Measurements from ENCODE around the gene TIMM23. TPM values are rescaled to one million over a fixed set of nuclear protein-coding genes. Genes with fewer than 3 reads are reported as not detected.
A peak's percentile ranks its signal among the peaks of the same experiment; 100 is the strongest.

TIMM23 gene
- polyA plus RNA-seq, 2 of the 4 experiments (the other 2 are of a cell fraction) = 134 to 202 TPM

- ChIA-PET CTCF (no interaction called here), POLR2A (no interaction called here)
- FAIRE-seq = no peak
- no peaks in the 10 kb centered on the region for H3K9me3 ChIP-seq
- no peak overlapping the region for H3K27ac ChIP-seq
- WGBS (ENCODE audit: missing lambda C conversion rate) = 28% methylated on average over 4 of the region's 4 CpGs
- no peaks in the 10 kb centered on the region for H3K4me1 ChIP-seq
- DNase-seq (ENCODE audit: low read depth in 1 of 2, low spot score in 1 of 2) = no peak
- no peak overlapping the region for H3K4me2 ChIP-seq
- TF ChIP-seq FOSL2 (IDR thresholded peaks at IDR 0.05) (no peak), FOSL2 (CRISPR knock-in tag; IDR thresholded peaks at IDR 0.05) (no peak), HOXB5 (CRISPR knock-in tag; IDR thresholded peaks at IDR 0.05) (no peak), HEYL (CRISPR knock-in tag; IDR thresholded peaks at IDR 0.05) (no peak), ZFP36 (IDR thresholded peaks at IDR 0.05; ENCODE audit: borderline replicate concordance, partially characterized antibody) (no peak), RARB (CRISPR knock-in tag; IDR thresholded peaks at IDR 0.05) (no peak)
- no peak overlapping the region for H3K4me3 ChIP-seq
- no peak for ATAC-seq
Observed at GRCh38 chr10:46042527-46042926, 70.2 kb downstream of the TIMM23 start.

DNA sequence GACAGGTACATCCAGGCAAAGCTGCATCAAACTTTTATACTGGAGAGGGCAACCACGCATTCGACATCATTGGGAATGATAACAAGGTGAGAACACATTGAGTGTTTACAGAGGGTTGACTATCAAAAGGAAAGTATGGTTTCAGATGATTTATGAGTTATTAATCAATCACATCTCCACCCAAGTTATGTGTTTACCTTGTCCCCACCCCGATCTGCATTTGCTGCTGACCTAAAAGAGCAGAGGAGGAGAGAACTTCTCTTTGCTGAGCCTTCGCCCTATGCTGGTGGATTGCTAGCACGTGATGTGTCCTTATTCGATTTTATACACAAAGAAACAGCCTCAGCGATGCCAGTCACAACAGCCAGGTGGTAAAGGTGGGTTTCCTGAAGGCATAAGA, 74.0 kb downstream of the TIMM23 start, which contains the start of gene MSMB:
MSMB (minus strand) TSS at position 9 of the 400 bp plus-strand sequence. CDS start 32 bp downstream, outside the sequence.
- 48% methylated on average over 7 of the region's 7 CpGs for WGBS (ENCODE audit: missing lambda C conversion rate)
- ChIA-PET POLR2A (no interaction called here), CTCF (no interaction called here)
- ATAC-seq (no peak), DNase-seq (ENCODE audit: low read depth in 1 of 2, low spot score in 1 of 2) (no peak), FAIRE-seq (no peak)
- TF ChIP-seq GATA3 (IDR thresholded peaks at IDR 0.05; ENCODE audit: borderline replicate concordance) (no peak), POLR2A (IDR thresholded peaks at IDR 0.05; ENCODE audit: low read length) (no peak), RAD21 (conservative IDR thresholded peaks at IDR 0.05 in 1 of 2, IDR thresholded peaks at IDR 0.05 in 1 of 2) (no peak), FOSL2 (IDR thresholded peaks at IDR 0.05) (no peak), FOSL2 (CRISPR knock-in tag; IDR thresholded peaks at IDR 0.05) (no peak), RFX5 (IDR thresholded peaks at IDR 0.05) (no peak), ZSCAN20 (CRISPR knock-in tag; IDR thresholded peaks at IDR 0.05) (no peak), HOXB5 (CRISPR knock-in tag; IDR thresholded peaks at IDR 0.05) (no peak), NR3C1 (IDR thresholded peaks at IDR 0.05) (no peak), ZFP36 (IDR thresholded peaks at IDR 0.05; ENCODE audit: borderline replicate concordance, partially characterized antibody) (no peak), HOXA7 (CRISPR knock-in tag; IDR thresholded peaks at IDR 0.05) (no peak), KDM5A (IDR thresholded peaks at IDR 0.05) (no peak), TFCP2L1 (CRISPR knock-in tag; IDR thresholded peaks at IDR 0.05) (no peak), ZC3H11A (IDR thresholded peaks at IDR 0.05) (no peak), SMC3 (IDR thresholded peaks at IDR 0.05) (no peak), NPAS2 (CRISPR knock-in tag; IDR thresholded peaks at IDR 0.05; ENCODE audit: borderline replicate concordance) (no peak)
- TF ChIP-seq, protein P1, sequence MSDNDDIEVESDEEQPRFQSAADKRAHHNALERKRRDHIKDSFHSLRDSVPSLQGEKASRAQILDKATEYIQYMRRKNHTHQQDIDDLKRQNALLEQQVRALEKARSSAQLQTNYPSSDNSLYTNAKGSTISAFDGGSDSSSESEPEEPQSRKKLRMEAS (IDR thresholded peaks at IDR 0.05) = no peak
- TF ChIP-seq, protein P2, sequence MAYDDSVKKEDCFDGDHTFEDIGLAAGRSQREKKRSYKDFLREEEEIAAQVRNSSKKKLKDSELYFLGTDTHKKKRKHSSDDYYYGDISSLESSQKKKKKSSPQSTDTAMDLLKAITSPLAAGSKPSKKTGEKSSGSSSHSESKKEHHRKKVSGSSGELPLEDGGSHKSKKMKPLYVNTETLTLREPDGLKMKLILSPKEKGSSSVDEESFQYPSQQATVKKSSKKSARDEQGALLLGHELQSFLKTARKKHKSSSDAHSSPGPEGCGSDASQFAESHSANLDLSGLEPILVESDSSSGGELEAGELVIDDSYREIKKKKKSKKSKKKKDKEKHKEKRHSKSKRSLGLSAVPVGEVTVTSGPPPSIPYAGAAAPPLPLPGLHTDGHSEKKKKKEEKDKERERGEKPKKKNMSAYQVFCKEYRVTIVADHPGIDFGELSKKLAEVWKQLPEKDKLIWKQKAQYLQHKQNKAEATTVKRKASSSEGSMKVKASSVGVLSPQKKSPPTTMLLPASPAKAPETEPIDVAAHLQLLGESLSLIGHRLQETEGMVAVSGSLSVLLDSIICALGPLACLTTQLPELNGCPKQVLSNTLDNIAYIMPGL (CRISPR knock-in tag; IDR thresholded peaks at IDR 0.05; ENCODE audit: borderline replicate concordance) = no peak
- TF ChIP-seq, protein P3, sequence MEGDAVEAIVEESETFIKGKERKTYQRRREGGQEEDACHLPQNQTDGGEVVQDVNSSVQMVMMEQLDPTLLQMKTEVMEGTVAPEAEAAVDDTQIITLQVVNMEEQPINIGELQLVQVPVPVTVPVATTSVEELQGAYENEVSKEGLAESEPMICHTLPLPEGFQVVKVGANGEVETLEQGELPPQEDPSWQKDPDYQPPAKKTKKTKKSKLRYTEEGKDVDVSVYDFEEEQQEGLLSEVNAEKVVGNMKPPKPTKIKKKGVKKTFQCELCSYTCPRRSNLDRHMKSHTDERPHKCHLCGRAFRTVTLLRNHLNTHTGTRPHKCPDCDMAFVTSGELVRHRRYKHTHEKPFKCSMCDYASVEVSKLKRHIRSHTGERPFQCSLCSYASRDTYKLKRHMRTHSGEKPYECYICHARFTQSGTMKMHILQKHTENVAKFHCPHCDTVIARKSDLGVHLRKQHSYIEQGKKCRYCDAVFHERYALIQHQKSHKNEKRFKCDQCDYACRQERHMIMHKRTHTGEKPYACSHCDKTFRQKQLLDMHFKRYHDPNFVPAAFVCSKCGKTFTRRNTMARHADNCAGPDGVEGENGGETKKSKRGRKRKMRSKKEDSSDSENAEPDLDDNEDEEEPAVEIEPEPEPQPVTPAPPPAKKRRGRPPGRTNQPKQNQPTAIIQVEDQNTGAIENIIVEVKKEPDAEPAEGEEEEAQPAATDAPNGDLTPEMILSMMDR (IDR thresholded peaks at IDR 0.05) = no peak
- no peaks in the 10 kb centered on the region for H3K9me3 ChIP-seq
- H3K4me3 ChIP-seq = no peak within 1 kb of the TSS
- H3K27ac ChIP-seq = no peak within 1 kb of the TSS
- H3K4me2 ChIP-seq = no peak within 1 kb of the TSS
- no peaks in the 10 kb centered on the region for H3K4me1 ChIP-seq

DNA sequence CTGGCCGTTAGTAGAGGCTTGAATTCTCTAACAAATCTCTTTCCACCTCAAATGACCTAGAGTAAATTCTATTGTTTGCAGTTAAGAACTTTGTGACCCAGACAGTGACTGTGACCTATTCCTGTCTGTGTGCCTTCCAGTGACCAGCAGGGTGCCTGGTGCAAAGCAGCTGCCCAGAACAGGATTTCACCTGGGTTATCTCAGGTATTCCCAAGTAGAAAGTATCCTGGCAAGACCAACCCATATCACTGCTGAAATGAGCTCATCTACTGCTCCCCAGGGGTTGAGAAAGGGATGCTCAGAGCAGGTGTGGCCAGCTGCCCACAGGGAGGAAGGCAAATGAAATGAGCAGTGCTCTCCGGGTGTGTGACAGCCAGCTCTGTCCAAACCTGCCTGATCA, 75.9 kb downstream of the TIMM23 start:
- Histone ChIP-seq H3K4me1 (peaks cover 6% of the 10 kb centered on the region; the same call in 1 of the 3 replicates), H3K9me3 (no peaks in the 10 kb centered on the region), H3K4me3 (no peak overlapping the region), H3K4me2 (no peak overlapping the region), H3K27ac (no peak overlapping the region)
- ATAC-seq = peak in 1 of 2 experiments; percentile 35; a peak in 2 of 6 replicates
- 21% methylated on average over 2 of the region's 2 CpGs for WGBS (ENCODE audit: missing lambda C conversion rate)
- POLR2A ChIA-PET = no interaction called here
- CTCF ChIA-PET = interaction anchor here (0.7 to 0.8 kb wide), 2 partner anchors 23 to 27 kb away, joined by 3 to 4 read pairs; no protein-coding TSS in a partner anchor
- no peak for FAIRE-seq
- DNase-seq (ENCODE audit: low read depth in 1 of 2, low spot score in 1 of 2) = no peak
- TF ChIP-seq FOSL2 (IDR thresholded peaks at IDR 0.05) = no peak
- no peak for TF ChIP-seq FOSL2 (CRISPR knock-in tag; IDR thresholded peaks at IDR 0.05)
- TF ChIP-seq TP53 (CRISPR knock-in tag; IDR thresholded peaks at IDR 0.05) = no peak
- TF ChIP-seq, protein P2 (CRISPR knock-in tag; IDR thresholded peaks at IDR 0.05; ENCODE audit: borderline replicate concordance) = no peak
- TF ChIP-seq, protein P4, sequence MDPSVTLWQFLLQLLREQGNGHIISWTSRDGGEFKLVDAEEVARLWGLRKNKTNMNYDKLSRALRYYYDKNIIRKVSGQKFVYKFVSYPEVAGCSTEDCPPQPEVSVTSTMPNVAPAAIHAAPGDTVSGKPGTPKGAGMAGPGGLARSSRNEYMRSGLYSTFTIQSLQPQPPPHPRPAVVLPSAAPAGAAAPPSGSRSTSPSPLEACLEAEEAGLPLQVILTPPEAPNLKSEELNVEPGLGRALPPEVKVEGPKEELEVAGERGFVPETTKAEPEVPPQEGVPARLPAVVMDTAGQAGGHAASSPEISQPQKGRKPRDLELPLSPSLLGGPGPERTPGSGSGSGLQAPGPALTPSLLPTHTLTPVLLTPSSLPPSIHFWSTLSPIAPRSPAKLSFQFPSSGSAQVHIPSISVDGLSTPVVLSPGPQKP (IDR thresholded peaks at IDR 0.05; ENCODE audit: low read depth, low read length) = no peak
- no peak for TF ChIP-seq ZC3H11A (IDR thresholded peaks at IDR 0.05)
- no peak for TF ChIP-seq MYC (IDR thresholded peaks at IDR 0.05; ENCODE audit: borderline replicate concordance, low read length)
- no peak for TF ChIP-seq CHD4 (IDR thresholded peaks at IDR 0.05; ENCODE audit: borderline replicate concordance)
- TF ChIP-seq PBX3 (IDR thresholded peaks at IDR 0.05) = no peak
- TF ChIP-seq MAFK (IDR thresholded peaks at IDR 0.05; ENCODE audit: partially characterized antibody) = no peak
- no peak for TF ChIP-seq KDM1A (IDR thresholded peaks at IDR 0.05; ENCODE audit: low read depth)

Data from A549 (cell line).